Calu3 (cell line): ENCODE results near the gene TACO1. TPM values are rescaled to one million over a fixed set of nuclear protein-coding genes. Genes with fewer than 3 reads are reported as not detected.

Source experiments
- BruUV-seq: library from RNA; stranded (reverse); fragments of 400-500 nt; replicated peaks from 2 replicates; lab custom pipeline; 2021; lab: Mats Ljungman, UMichigan
- CTCF ChIA-PET: fragments of 300-600 bp; sonication (Branson Sonifier 250); formaldehyde crosslinking; loops from one replicate; lab custom pipeline; 2022; ENCODE audit warnings: antibody characterized with exemption; lab: Charles Lee
- DNase-seq: peaks from one replicate; pipeline ENCODE4 v3.0.0; 2022
- H3K27ac Mint-ChIP-seq: one replicate; pipeline ENCODE4 v1.8.0; 2022; ENCODE audit warnings: mixed read lengths; ENCODE audit not compliant: unreplicated experiment
- H3K27me3 Mint-ChIP-seq: one replicate; pipeline ENCODE4 v1.8.0; 2022; ENCODE audit warnings: mixed read lengths; ENCODE audit not compliant: unreplicated experiment
- H3K36me3 Mint-ChIP-seq: one replicate; pipeline ENCODE4 v1.8.0; 2022; ENCODE audit warnings: mild to moderate bottlenecking, moderate library complexity, mixed read lengths; ENCODE audit not compliant: insufficient read depth, unreplicated experiment
- H3K4me1 Mint-ChIP-seq: one replicate; pipeline ENCODE4 v1.8.0; 2022; ENCODE audit warnings: mild to moderate bottlenecking, low read depth, mixed read lengths; ENCODE audit not compliant: unreplicated experiment
- H3K4me3 Mint-ChIP-seq: one replicate; pipeline ENCODE4 v1.8.0; 2022; ENCODE audit warnings: mild to moderate bottlenecking, low read depth, moderate library complexity, mixed read lengths; ENCODE audit not compliant: unreplicated experiment
- H3K9me3 Mint-ChIP-seq: one replicate; pipeline ENCODE4 v1.8.0; 2022; ENCODE audit warnings: low read depth, mixed read lengths; ENCODE audit not compliant: unreplicated experiment
- CTCF ChIP-seq: fragments of 200-600 bp; IDR thresholded peaks from one replicate; pipeline ENCODE4 v1.8.0; 2022; ENCODE audit warnings: antibody characterized with exemption; ENCODE audit not compliant: unreplicated experiment
- intact Hi-C: fragments of 100-400 bp; cut with micrococcal nuclease; formaldehyde crosslinking; loops from one replicate; pipeline ENCODE4 v1.10.0; 2022; ENCODE audit not compliant: unreplicated experiment
- total RNA-seq: library from RNA; stranded (reverse); gene quantifications from 2 replicates; pipeline ENCODE4 v1.2.3, GENCODE V29; 2022

The TACO1 gene
- total RNA-seq, 1 experiment from 2014 or later, result 14.1 TPM

- CTCF ChIA-PET, result interaction anchor here (1.6 kb wide), 1 partner anchor 11 kb away, joined by 6 read pairs; the partner anchor contains the start of gene MAP3K3
- intact Hi-C loops, result no loop called here
- BruUV-seq, result no TSS peak
- no peaks in the 10 kb centered on the region for H3K4me1 Mint-ChIP-seq
- H3K27ac Mint-ChIP-seq, result no peak overlapping the region
- no peaks in the 10 kb centered on the region for H3K27me3 Mint-ChIP-seq
- no peak overlapping the region for H3K4me3 Mint-ChIP-seq
- no peaks in the 10 kb centered on the region for H3K9me3 Mint-ChIP-seq
- TF ChIP-seq CTCF, result no peak
- DNase-seq, result no peak
- H3K36me3 Mint-ChIP-seq, result peaks cover 5% of the 10 kb centered on the region
Measured at GRCh38 chr17:63610854-63611253, 10.2 kb downstream of the TACO1 start.

DNA sequence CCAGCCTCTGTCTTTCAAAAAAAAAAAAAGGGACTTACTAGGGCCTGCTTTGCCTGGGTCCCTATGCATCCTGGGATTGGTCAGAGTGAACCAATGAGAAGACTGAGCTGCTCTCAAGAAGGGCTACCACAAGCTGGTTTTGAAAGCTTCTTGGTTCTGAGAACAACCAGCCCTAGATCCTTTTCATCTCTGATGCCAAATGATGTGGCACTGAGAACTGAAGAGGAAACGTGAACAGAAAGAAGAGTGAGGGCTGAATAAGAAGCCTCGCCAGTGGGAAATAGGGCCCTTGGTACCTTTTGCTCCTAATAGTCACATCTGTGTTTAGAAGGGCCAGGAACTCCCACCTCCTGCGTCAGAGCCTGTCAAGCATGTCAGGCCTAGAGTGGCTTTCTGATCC, 10.7 kb downstream of the TACO1 start:
- H3K4me1 Mint-ChIP-seq, result no peaks in the 10 kb centered on the region
- H3K27me3 Mint-ChIP-seq, result no peaks in the 10 kb centered on the region
- H3K9me3 Mint-ChIP-seq, result no peaks in the 10 kb centered on the region
- no peak for TF ChIP-seq CTCF
- no peak for DNase-seq
- CTCF ChIA-PET, result interaction anchor here (0.6 to 1.6 kb wide), 6 partner anchors 11 to 462 kb away, joined by 3 to 10 read pairs (median 4); partner anchors contain the start of gene MAP3K3
- intact Hi-C loops, result no loop called here
- BruUV-seq, result no TSS peak
- no peak overlapping the region for H3K4me3 Mint-ChIP-seq
- no peak overlapping the region for H3K27ac Mint-ChIP-seq
- H3K36me3 Mint-ChIP-seq, result peaks cover 5% of the 10 kb centered on the region

DNA sequence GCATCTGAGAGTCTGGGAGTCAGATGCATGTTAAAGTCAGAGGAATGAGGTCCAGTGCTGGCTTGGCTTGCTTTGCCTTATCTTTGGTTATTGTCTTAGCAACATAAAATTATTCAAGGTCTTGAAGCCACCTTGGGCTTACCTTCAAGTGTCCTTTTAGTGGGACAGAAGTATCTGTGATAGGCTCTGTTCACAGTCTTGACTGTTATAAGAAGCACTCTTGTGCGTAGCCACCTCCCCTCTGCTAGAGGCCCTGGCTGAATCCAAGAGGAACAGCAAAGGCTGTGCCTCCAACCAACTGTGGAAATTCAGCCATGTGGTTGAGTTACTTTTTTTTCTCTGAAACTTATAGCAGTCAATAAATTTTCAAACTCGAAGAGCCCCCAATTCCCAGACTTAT, 13.0 kb downstream of the TACO1 start:
- DNase-seq, result no peak
- TF ChIP-seq CTCF, result no peak
- H3K4me1 Mint-ChIP-seq, result no peaks in the 10 kb centered on the region
- no peaks in the 10 kb centered on the region for H3K36me3 Mint-ChIP-seq
- intact Hi-C loops, result loop anchor here (2.0 kb wide), 1 partner anchor 189 kb away; no protein-coding TSS in a partner anchor
- CTCF ChIA-PET, result no interaction called here
- no TSS peak for BruUV-seq
- H3K27ac Mint-ChIP-seq, result no peak overlapping the region
- H3K27me3 Mint-ChIP-seq, result peaks cover 14% of the 10 kb centered on the region
- H3K4me3 Mint-ChIP-seq, result no peak overlapping the region
- no peaks in the 10 kb centered on the region for H3K9me3 Mint-ChIP-seq

DNA sequence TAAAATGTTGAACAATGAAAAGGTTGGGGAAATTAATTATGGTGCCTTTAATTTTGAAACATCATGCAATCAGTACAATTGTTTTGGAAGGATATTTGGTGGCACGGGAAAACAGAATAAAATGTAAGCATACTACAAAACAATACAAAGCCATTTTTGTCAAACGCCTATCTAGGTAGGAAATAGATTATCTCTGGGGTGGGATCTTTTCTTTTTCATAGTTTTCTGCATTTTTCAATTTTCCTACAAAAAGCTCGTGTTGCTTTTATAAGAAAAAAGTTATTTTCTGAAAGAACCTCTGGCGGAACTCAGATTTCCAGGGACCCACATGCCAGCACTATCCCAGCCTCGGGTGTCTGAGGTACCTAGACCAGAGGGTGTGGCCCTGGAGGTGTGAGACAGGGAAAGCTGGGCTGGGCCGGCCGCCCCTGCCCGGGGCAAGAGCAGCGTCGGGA, 20.6 kb downstream of the TACO1 start:
- CTCF ChIA-PET, result interaction anchor here (0.9 to 1.3 kb wide), 2 partner anchors 10 to 196 kb away, joined by 3 to 6 read pairs; no protein-coding TSS in a partner anchor
- intact Hi-C loops, result loop anchor here (10.0 kb wide), 2 partner anchors 54 to 124 kb away; partner anchors contain the start of gene STRADA
- Mint-ChIP-seq H3K4me1 (peaks cover 11% of the 10 kb centered on the region), H3K27me3 (peaks cover 14% of the 10 kb centered on the region), H3K27ac (no peak overlapping the region), H3K9me3 (no peaks in the 10 kb centered on the region), H3K36me3 (peaks cover 26% of the 10 kb centered on the region), H3K4me3 (peak overlapping the region; percentile 88)
- BruUV-seq, result no TSS peak
- no peak for DNase-seq
- no peak for TF ChIP-seq CTCF
